Small intestine (tissue), 7 donors: Measurements from ENCODE around the gene GAD1. TPM values are rescaled to one million over a fixed set of nuclear protein-coding genes. Genes with fewer than 3 reads are reported as not detected.

Experiments used
- DNase-seq, 2 donors: peaks; one replicate each; pipeline versions ENCODE4 v3.0.0 to v3.0.0-alpha.2; 2013
- FAIRE-seq: peaks from 2 replicates; lab custom pipeline; 2012; peaks lifted over from hg19 to GRCh38; lab: Jason Lieb, UNC
- H3K27ac ChIP-seq, 3 donors: one replicate each; pipeline ENCODE4 v1.5.1; 2013; ENCODE audit warnings: low read length in 2 of 3, mild to moderate bottlenecking in 2 of 3, control low read depth in 1 of 3, inconsistent platforms in 1 of 3, low read depth in 1 of 3, moderate library complexity in 1 of 3
- H3K27me3 ChIP-seq, 3 donors: one replicate each; pipeline ENCODE4 v1.6.1; 2013; ENCODE audit warnings: low read length in 3 of 3, inconsistent platforms in 1 of 3; ENCODE audit not compliant: control insufficient read depth in 3 of 3, insufficient read depth in 3 of 3
- H3K36me3 ChIP-seq, 3 donors: one replicate each; pipeline ENCODE4 v1.6.1; 2013; ENCODE audit warnings: low read length in 3 of 3, inconsistent platforms in 1 of 3, low read depth in 1 of 3, mild to moderate bottlenecking in 1 of 3, moderate library complexity in 1 of 3; ENCODE audit not compliant: control insufficient read depth in 3 of 3, insufficient read depth in 2 of 3
- H3K4me1 ChIP-seq, 3 donors: one replicate each; pipeline ENCODE4 v1.6.1; 2013; ENCODE audit warnings: low read length in 2 of 3, inconsistent platforms in 1 of 3, low read depth in 1 of 3, mild to moderate bottlenecking in 1 of 3, moderate library complexity in 1 of 3; ENCODE audit not compliant: control insufficient read depth in 3 of 3, insufficient read depth in 2 of 3
- H3K4me3 ChIP-seq, 3 donors: one replicate each; pipeline ENCODE4 v1.5.1; 2013; ENCODE audit warnings: low read length in 3 of 3, control low read depth in 1 of 3, inconsistent platforms in 1 of 3, low read depth in 1 of 3, mild to moderate bottlenecking in 1 of 3, moderate library complexity in 1 of 3
- H3K9me3 ChIP-seq, 2 donors: one replicate each; pipeline ENCODE4 v1.6.1; 2013; ENCODE audit warnings: low read depth in 1 of 2, low read length in 1 of 2; ENCODE audit not compliant: control insufficient read depth in 2 of 2, insufficient read depth in 1 of 2
- WGBS, 3 donors: extraction: QIAGEN DNeasy Blood & Tissue Kit; methylation state at CpG; one replicate each; pipeline ENCODE4 v1.1.7; 2013; 5-methylcytosine and 5-hydroxymethylcytosine counted together
- polyA plus RNA-seq, 4 donors: library from polyadenylated mRNA; stranded (reverse) in 3 of 4; unstranded in 1 of 4; fragments of 200-250 nt in 3 of 4; fragments of 120-200 nt in 1 of 4; gene quantifications; one replicate each; pipeline versions ENCODE4 v1.2.1 to v1.2.3, GENCODE V29; 2013
- donor health status: healthy with polysubstance abuse.
- donor health status: control.
- donor health status: control.
- donor health status: Bipolar disorder and iron deficiency.
- donor health status: healthy.

Gene GAD1
- polyA plus RNA-seq, 4 donors, result 0.07 to 0.21 TPM; not detected in 2

DNA sequence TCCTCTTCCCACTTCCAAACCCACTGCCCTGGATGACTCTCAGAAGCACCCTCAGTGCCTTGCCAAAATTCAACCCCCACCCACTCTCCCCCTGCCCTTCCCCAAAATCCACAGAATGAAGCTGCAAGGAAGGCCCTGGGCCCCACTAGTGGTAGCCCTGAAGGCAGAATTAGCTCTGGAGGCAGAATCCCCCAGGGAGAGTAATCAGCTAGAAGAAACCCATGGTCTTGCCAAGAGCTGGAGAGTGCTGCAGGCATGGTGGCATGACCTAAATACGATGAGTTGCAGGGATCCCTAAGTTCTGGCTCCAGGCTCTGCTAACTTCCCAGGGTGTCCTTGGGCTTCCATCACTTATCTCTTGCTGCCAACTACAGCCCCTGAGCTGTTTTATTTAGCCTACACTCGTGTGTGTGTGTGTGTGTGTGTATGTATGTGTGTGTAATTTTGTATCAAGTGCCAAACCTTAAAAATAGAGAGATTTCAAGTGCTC lies 7.9 kb downstream of the GAD1 start:
- H3K4me3 ChIP-seq, result no peak overlapping the region
- FAIRE-seq (no peak), DNase-seq (no peak)
- H3K27me3 ChIP-seq, result peaks cover 6 to 72% (median 51%) of the 10 kb centered on the region in 3 donors
- peaks cover 4 to 8% (median 6%) of the 10 kb centered on the region in 3 donors for H3K4me1 ChIP-seq
- peaks cover 0 to 2% of the 10 kb centered on the region in 2 donors for H3K9me3 ChIP-seq
- H3K36me3 ChIP-seq, result no peaks in the 10 kb centered on the region
- 53 to 59% (median 53%) methylated on average over 2 of the region's 2 CpGs for WGBS, 3 donors
- H3K27ac ChIP-seq, result no peak overlapping the region

DNA sequence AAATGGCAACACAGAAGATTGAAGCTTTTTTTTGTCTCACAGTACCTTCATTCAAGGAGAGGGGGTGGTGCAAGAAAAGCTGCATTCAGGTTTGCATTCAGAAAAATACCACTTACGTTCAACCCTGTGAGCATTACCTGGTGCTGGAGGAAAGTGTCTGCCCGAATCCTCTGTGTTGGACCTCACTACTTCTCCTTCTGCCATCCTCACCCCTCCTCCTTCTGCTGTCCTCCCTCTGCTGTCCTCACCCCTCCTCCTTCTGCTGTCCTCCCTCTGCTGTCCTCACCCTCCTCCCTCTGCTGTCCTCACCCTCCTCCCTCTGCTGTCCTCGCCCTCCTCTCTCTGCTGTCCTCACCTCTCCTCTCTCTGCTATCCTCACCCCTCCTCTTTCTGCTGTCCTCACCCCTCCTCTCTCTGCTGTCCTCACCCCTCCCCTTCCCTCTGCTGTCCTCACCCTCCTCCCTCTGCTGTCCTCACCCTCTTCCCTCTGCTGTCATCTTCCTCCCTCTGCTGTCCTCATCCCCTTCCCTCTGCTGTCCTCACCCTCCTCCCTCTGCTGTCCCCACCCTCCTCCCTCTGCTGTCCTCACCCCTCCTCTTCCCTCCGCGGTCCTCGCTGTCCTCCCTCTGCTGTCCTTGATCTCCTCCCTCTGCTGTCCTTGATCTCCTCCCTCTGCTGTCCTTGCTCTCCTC lies 11.3 kb downstream of the GAD1 start:
- DNase-seq, result no peak

DNA sequence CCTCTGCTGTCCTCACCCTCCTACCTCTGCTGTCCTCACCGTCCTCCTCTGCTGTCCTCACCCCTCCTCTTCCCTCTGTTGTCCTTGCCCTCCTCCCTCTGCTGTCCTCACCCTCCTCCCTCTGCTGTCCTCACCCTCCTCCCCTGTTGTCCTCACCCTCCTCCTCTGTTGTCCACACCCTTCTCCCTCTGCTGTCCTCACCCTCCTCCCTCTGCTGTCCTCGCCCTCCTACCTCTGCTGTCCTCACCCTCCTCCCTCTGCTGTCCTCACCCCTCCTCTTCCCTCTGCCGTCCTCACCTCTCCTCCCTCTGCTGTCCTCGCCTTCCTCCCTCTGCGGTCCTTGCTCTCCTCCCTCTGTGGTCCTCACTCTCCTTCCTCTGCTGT lies 11.8 kb downstream of the GAD1 start:
- no peaks in the 10 kb centered on the region for H3K4me1 ChIP-seq
- DNase-seq (no peak), FAIRE-seq (no peak)
- no peak overlapping the region for H3K4me3 ChIP-seq
- H3K9me3 ChIP-seq, result no peaks in the 10 kb centered on the region
- 72 to 80% (median 78%) methylated on average over 5 of the region's 5 CpGs for WGBS, 3 donors
- H3K27me3 ChIP-seq, result peaks cover 0 to 38% (median 26%) of the 10 kb centered on the region in 3 donors
- no peaks in the 10 kb centered on the region for H3K36me3 ChIP-seq
- H3K27ac ChIP-seq, result no peak overlapping the region

More for the DNA sequence above, 11.3 kb downstream of the GAD1 start:
- Histone ChIP-seq H3K27me3 (peaks cover 0 to 41% (median 29%) of the 10 kb centered on the region in 3 donors), H3K4me1 (no peaks in the 10 kb centered on the region), H3K27ac (no peak overlapping the region), H3K36me3 (no peaks in the 10 kb centered on the region), H3K9me3 (no peaks in the 10 kb centered on the region), H3K4me3 (no peak overlapping the region)
- FAIRE-seq, result no peak
- WGBS, 3 donors, result 74 to 83% (median 78%) methylated on average over 6 of the region's 6 CpGs

DNA sequence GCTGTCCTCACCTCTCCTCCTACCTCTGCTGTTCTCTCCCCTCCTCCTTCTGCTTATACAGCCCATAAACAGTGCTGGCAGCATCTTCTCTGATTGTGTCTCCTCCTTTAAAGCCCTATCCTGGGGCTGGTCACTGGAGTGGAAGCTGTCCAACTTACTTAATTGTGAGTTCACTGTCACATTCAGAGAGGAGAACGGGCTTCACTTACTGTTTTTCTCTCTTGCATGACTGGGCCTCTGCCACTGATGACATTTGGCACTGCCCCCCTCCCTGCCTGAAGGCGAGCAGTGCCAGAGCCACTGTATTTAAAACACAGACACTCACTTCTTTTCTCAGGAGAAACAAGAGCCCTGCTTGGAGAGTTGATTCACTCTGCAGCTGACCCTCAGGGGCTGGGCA lies 12.3 kb downstream of the GAD1 start:
- H3K4me3 ChIP-seq, result no peak overlapping the region
- WGBS, 3 donors, result 53 to 80% (median 68%) methylated on average over 2 of the region's 2 CpGs
- DNase-seq (no peak), FAIRE-seq (no peak)
- no peak overlapping the region for H3K27ac ChIP-seq
- H3K36me3 ChIP-seq, result no peaks in the 10 kb centered on the region
- no peaks in the 10 kb centered on the region for H3K4me1 ChIP-seq
- H3K27me3 ChIP-seq, result peaks cover 0 to 36% (median 23%) of the 10 kb centered on the region in 3 donors
- no peaks in the 10 kb centered on the region for H3K9me3 ChIP-seq

DNA sequence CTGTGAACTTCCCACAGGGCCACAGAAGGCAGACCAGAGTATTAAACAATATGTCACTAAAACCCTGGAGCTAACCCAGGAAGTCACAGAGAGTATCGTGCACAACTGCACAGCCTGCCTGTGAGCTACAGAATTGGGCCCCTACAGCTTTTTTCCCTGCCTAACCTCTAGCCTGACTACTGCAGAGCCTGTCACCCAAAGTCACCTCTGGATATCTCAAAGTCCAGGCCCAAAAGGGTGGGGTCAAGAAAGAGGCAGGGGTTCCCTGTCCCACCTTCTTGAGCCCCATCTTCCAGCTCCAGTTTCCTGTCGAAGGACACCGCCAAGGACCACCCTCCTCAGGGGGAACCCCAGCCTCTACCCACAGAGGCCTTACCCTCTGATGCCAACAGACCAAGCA lies 13.5 kb downstream of the GAD1 start:
- H3K9me3 ChIP-seq, result no peaks in the 10 kb centered on the region
- H3K27ac ChIP-seq, result no peak overlapping the region
- H3K36me3 ChIP-seq, result no peaks in the 10 kb centered on the region
- DNase-seq (no peak), FAIRE-seq (no peak)
- no peak overlapping the region for H3K4me3 ChIP-seq
- H3K27me3 ChIP-seq, result peaks cover 0 to 26% (median 17%) of the 10 kb centered on the region in 3 donors
- no peaks in the 10 kb centered on the region for H3K4me1 ChIP-seq
- WGBS, 3 donors, result 85 to 92% (median 88%) methylated on average over 3 of the region's 3 CpGs

DNA sequence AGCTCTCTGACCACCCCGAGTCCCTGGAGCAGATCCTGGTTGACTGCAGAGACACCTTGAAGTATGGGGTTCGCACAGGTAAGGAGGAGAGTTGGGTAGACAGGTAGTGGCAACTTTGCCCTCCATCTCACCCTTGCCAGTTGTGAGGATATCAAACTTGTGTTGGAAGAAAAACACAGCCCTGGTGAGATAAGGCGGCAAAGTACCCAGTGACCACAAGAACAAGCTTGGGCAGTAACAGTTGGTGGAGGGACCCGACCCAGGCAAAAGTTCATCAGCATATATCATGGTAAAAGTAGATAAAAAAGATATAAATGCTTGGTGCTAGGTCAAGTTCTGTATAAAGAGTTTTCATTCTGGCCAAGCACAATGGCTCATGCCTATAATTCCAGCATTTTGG lies 14.4 kb downstream of the GAD1 start:
- no peak overlapping the region for H3K4me3 ChIP-seq
- no peaks in the 10 kb centered on the region for H3K4me1 ChIP-seq
- no peaks in the 10 kb centered on the region for H3K36me3 ChIP-seq
- no peaks in the 10 kb centered on the region for H3K9me3 ChIP-seq
- DNase-seq (no peak), FAIRE-seq (no peak)
- H3K27ac ChIP-seq, result no peak overlapping the region
- peaks cover 0 to 20% (median 12%) of the 10 kb centered on the region in 3 donors for H3K27me3 ChIP-seq
- 88 to 93% (median 91%) methylated on average over 4 of the region's 4 CpGs for WGBS, 3 donors

DNA sequence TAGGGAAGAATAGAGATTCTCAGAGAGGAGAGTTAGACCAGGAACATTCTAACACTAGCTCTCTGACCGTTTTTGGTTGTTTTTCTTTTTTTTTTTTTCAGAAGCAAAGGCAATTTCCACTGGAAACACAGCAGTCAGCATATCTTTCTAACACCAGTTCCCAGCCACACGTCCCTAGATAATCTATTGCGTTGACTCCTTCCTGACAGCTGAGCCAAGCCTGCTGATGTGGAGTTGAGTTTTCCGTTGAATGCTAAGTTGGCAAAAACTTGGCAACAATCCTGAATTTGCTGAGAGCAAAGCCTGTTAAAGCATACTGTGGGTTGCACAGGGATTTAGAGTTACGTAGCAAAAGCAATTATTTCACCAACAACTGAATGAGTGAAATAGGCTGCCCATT lies 19.3 kb downstream of the GAD1 start:
- WGBS, 3 donors, result 57 to 64% (median 60%) methylated on average over 5 of the region's 5 CpGs
- DNase-seq, result no peak
- no peak overlapping the region for H3K27ac ChIP-seq
- H3K4me1 ChIP-seq, result no peaks in the 10 kb centered on the region
- no peaks in the 10 kb centered on the region for H3K36me3 ChIP-seq
- no peak overlapping the region for H3K4me3 ChIP-seq
- H3K9me3 ChIP-seq, result no peaks in the 10 kb centered on the region
- no peak for FAIRE-seq
- H3K27me3 ChIP-seq, result peaks cover 0 to 11% (median 0%) of the 10 kb centered on the region in 3 donors

DNA sequence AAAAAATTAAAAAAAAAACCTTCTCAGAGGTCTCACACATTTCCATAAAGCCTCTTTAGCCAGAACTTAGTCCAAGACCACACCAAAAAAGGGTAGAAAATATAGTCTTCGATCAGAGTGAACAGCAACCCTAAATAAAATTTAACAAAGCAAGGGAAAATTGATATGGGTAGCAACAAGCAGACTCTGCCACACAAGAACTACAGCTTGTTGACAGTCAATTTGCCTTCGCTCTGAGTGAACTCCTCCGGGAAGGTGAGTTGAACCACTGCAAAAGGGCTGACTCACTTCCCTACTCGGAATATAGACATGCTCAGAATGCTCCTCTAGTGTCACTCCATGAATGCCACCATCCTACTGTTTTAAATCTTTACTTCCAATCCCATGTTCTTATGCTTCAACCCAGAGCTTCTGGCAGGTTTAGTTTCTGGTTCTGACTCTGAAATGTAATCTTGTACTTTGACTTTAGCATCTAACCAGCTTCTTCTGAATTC lies 24.1 kb downstream of the GAD1 start:
- WGBS, 3 donors, result 71 to 87% (median 84%) methylated on average over 4 of the region's 4 CpGs
- Histone ChIP-seq H3K27ac (no peak overlapping the region), H3K36me3 (no peaks in the 10 kb centered on the region), H3K27me3 (peaks cover 0 to 8% (median 5%) of the 10 kb centered on the region in 3 donors), H3K4me1 (no peaks in the 10 kb centered on the region), H3K9me3 (no peaks in the 10 kb centered on the region), H3K4me3 (no peak overlapping the region)
- FAIRE-seq, result no peak
- no peak for DNase-seq
